ENCODE measurements around the gene UROC1. TPM values are rescaled to one million over a fixed set of nuclear protein-coding genes. Genes with fewer than 3 reads are reported as not detected.
A peak's percentile ranks its signal among the peaks of the same experiment; 100 is the strongest.

UROC1 gene
- total RNA-seq, 2 experiments from 2014 or later = 0.09 TPM; not detected in 1

DNA sequence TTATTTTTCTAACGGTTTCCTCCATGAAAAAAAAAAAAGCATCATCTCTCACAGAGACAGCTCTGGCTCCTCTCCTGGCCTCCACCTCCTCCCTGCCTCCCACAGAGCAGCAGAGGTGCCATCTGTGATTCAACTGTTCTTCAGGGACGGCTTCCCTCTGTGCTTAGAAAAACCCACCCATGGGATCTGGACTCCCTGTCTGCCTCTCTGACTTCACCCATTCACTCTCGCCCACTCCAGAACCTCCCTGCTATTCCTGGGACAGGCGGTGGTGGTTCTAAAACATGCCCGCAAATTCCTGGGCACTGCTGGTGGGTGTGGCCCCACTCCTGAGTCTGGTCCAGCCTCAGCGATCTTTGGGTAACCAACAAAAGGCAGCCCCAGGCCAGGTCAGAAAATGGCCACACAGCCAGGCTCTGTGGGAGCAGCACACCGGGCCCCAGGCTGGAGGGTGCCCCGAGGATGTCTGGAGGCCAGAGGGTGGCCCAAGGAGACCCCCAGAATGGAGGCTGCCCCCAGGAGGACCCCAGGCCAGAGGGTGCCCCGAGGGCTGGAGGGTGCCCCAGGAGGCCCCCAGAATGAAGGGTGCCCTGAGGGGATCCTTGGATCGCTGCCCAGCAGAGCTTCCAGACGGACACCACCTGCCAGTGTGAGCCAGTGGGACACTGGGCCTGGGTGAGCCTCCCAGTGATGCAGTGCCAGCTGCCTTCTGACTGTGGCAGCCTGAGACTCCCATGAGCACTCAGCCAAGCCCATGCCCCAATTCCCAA is 3.7 kb upstream of the UROC1 start:
- Histone ChIP-seq H3K4me3 (ENCODE audit: low read depth, low read length, poor library complexity, severe bottlenecking) (no peak overlapping the region), H3K4me1 (ENCODE audit: insufficient read depth, low read length, poor library complexity, severe bottlenecking) (no peaks in the 10 kb centered on the region), H3K4me2 (ENCODE audit: low read length) (no peak overlapping the region), H3K9me3 (ENCODE audit: low read length) (no peaks in the 10 kb centered on the region), H2AFZ (ENCODE audit: low read length) (no peak overlapping the region), H3K27ac (ENCODE audit: low read depth, low read length, poor library complexity, severe bottlenecking) (no peak overlapping the region), H3K9me2 (ENCODE audit: insufficient read depth, low read length) (no peaks in the 10 kb centered on the region), H4K20me1 (ENCODE audit: insufficient read depth, low read length) (no peaks in the 10 kb centered on the region), H3K79me2 (ENCODE audit: insufficient read depth, low read depth, low read length) (no peaks in the 10 kb centered on the region), H3K36me3 (ENCODE audit: insufficient read depth, low read length) (no peaks in the 10 kb centered on the region)
- intact Hi-C loops (cut with micrococcal nuclease; ENCODE audit: unreplicated experiment) = no loop called here
- ChIA-PET CTCF (ENCODE audit: unreplicated experiment) (no interaction called here), POLR2A (no interaction called here)
- TF ChIP-seq, protein P1, sequence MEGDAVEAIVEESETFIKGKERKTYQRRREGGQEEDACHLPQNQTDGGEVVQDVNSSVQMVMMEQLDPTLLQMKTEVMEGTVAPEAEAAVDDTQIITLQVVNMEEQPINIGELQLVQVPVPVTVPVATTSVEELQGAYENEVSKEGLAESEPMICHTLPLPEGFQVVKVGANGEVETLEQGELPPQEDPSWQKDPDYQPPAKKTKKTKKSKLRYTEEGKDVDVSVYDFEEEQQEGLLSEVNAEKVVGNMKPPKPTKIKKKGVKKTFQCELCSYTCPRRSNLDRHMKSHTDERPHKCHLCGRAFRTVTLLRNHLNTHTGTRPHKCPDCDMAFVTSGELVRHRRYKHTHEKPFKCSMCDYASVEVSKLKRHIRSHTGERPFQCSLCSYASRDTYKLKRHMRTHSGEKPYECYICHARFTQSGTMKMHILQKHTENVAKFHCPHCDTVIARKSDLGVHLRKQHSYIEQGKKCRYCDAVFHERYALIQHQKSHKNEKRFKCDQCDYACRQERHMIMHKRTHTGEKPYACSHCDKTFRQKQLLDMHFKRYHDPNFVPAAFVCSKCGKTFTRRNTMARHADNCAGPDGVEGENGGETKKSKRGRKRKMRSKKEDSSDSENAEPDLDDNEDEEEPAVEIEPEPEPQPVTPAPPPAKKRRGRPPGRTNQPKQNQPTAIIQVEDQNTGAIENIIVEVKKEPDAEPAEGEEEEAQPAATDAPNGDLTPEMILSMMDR (conservative IDR thresholded peaks at IDR 0.05; ENCODE audit: low read length) = no peak
- no peak for TF ChIP-seq EZH2phosphoT487 (IDR thresholded peaks at IDR 0.05; ENCODE audit: borderline replicate concordance, low read depth, low read length)
- DNase-seq (ENCODE audit: low spot score) = no peak
- no TSS peak for BruUV-seq (replicated peaks)

DNA sequence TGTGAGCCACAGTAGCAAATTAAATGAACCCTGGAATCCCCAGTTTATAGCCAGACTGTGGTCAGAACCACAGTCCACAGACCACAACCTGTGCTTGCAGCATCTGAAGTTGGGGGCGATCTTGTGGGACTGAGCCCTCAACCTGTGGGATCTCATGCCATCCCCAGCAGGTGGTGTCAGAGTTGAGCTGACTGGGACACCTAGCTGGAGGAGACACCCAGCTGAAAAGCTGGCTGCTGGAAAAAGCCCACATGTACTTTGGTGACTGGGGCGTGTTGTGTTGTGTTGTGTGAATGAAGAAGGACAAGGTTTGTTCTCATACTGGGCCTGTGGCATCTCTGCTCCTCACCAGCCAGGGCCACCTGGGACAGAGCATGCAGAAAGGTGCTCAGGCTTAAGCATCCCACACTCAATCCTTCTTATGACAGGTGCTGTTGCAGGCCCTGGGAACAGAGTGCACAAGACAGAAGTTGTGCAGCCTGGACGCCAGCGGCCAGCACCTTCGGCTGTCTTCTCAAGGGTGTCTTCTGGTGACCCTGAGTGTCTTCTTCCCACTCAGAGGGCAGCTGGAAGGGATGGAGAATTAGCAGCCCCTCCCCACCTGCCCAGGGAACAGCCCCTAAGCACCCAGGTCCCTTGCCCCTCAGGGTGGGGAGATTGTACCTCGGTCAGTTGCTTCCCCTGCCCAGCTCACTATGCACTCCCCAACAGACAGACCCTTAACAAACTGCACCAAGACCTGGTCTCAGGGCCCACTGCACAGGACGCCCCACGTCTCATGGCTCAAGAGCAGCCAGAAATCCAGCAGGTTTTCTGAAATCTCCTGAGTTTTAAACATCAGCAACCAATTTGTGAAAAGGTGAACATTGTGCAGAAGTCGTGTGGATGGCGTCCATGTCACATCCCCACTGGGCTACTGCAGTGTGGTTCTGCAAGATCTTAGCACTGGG is 2.2 kb upstream of the UROC1 start:
- no peak overlapping the region for H3K4me3 ChIP-seq (ENCODE audit: low read depth, low read length, poor library complexity, severe bottlenecking)
- no peaks in the 10 kb centered on the region for H4K20me1 ChIP-seq (ENCODE audit: insufficient read depth, low read length)
- no peaks in the 10 kb centered on the region for H3K9me2 ChIP-seq (ENCODE audit: insufficient read depth, low read length)
- H3K27ac ChIP-seq (ENCODE audit: low read depth, low read length, poor library complexity, severe bottlenecking) = no peak overlapping the region
- no peaks in the 10 kb centered on the region for H3K36me3 ChIP-seq (ENCODE audit: insufficient read depth, low read length)
- no peaks in the 10 kb centered on the region for H3K9me3 ChIP-seq (ENCODE audit: low read length)
- BruUV-seq (replicated peaks) = no TSS peak
- intact Hi-C loops (cut with micrococcal nuclease; ENCODE audit: unreplicated experiment) = no loop called here
- ChIA-PET CTCF (ENCODE audit: unreplicated experiment) (no interaction called here), POLR2A (no interaction called here)
- DNase-seq (ENCODE audit: low spot score) = peak; percentile 18
- no peaks in the 10 kb centered on the region for H3K79me2 ChIP-seq (ENCODE audit: insufficient read depth, low read depth, low read length)
- TF ChIP-seq, protein P1 (conservative IDR thresholded peaks at IDR 0.05; ENCODE audit: low read length) = 0 out of 2 replicates have a peak, but pooled peaks have one; percentile 18
- no peak for TF ChIP-seq EZH2phosphoT487 (IDR thresholded peaks at IDR 0.05; ENCODE audit: borderline replicate concordance, low read depth, low read length)
- H2AFZ ChIP-seq (ENCODE audit: low read length) = no peak overlapping the region
- H3K4me2 ChIP-seq (ENCODE audit: low read length) = no peak overlapping the region
- no peaks in the 10 kb centered on the region for H3K4me1 ChIP-seq (ENCODE audit: insufficient read depth, low read length, poor library complexity, severe bottlenecking)

Measured in OCI-LY7 (cell line).